Skeletal muscle tissue (tissue), 4 donors: ENCODE results near the gene UBC. TPM values are rescaled to one million over a fixed set of nuclear protein-coding genes. Genes with fewer than 3 reads are reported as not detected.

Experiments used
- H3K27ac ChIP-seq: one replicate; pipeline ENCODE4 v1.7.0; 2013; ENCODE audit warnings: mild to moderate bottlenecking, low read depth, low read length, inconsistent platforms
- H3K27me3 ChIP-seq, 3 donors: one replicate each; pipeline ENCODE4 v1.7.0; 2013; ENCODE audit warnings: low read length in 3 of 3; ENCODE audit not compliant: control insufficient read depth in 3 of 3, insufficient read depth in 3 of 3
- H3K36me3 ChIP-seq, 3 donors: one replicate each; pipeline ENCODE4 v1.7.0; 2013; ENCODE audit warnings: low read length in 3 of 3; ENCODE audit not compliant: control insufficient read depth in 3 of 3, insufficient read depth in 3 of 3
- H3K4me1 ChIP-seq, 3 donors: one replicate each; pipeline ENCODE4 v1.7.0; 2013; ENCODE audit warnings: low read length in 3 of 3, mild to moderate bottlenecking in 3 of 3; ENCODE audit not compliant: control insufficient read depth in 3 of 3, insufficient read depth in 3 of 3
- H3K4me3 ChIP-seq, 3 donors: one replicate each; pipeline ENCODE4 v1.7.0; 2013; ENCODE audit warnings: low read length in 3 of 3
- H3K9ac ChIP-seq, 3 donors: one replicate each; pipeline ENCODE4 v1.7.0; 2013; ENCODE audit warnings: low read length in 3 of 3, mild to moderate bottlenecking in 3 of 3, moderate library complexity in 2 of 3, low read depth in 1 of 3
- H3K9me3 ChIP-seq, 3 donors: one replicate each; pipeline ENCODE4 v1.7.0; 2013; ENCODE audit warnings: low read length in 3 of 3; ENCODE audit not compliant: control insufficient read depth in 3 of 3
- total RNA-seq: library from RNA; depleted of rRNA; stranded (reverse); fragments of >200 nt; gene quantifications from one replicate; pipeline ENCODE4 v1.2.3, GENCODE V29; 2014
- donor health status: Osteomylitis.

The UBC gene
- total RNA-seq, 1 donor from 2014 or later = 1,198 TPM

GRCh38 chr12:124949066-124949465 is 34.6 kb upstream of the UBC start:
- no peak overlapping the region for H3K27ac ChIP-seq
- no peaks in the 10 kb centered on the region for H3K9me3 ChIP-seq
- no peaks in the 10 kb centered on the region for H3K4me1 ChIP-seq
- no peak overlapping the region for H3K9ac ChIP-seq
- peaks cover 41 to 50% (median 45%) of the 10 kb centered on the region in 3 donors for H3K36me3 ChIP-seq
- no peaks in the 10 kb centered on the region for H3K27me3 ChIP-seq
- no peak overlapping the region for H3K4me3 ChIP-seq

- peaks cover 33 to 42% (median 35%) of the 10 kb centered on the region in 3 donors for H3K36me3 ChIP-seq
- H3K9me3 ChIP-seq = no peaks in the 10 kb centered on the region
- H3K4me1 ChIP-seq = no peaks in the 10 kb centered on the region
- no peaks in the 10 kb centered on the region for H3K27me3 ChIP-seq
- H3K4me3 ChIP-seq = no peak overlapping the region
- H3K9ac ChIP-seq = no peak overlapping the region
- H3K27ac ChIP-seq = no peak overlapping the region
Observed at GRCh38 chr12:124947561-124948398, 33.3 kb upstream of the UBC start.

- peaks cover 26 to 38% (median 30%) of the 10 kb centered on the region in 3 donors for H3K36me3 ChIP-seq
Observed at GRCh38 chr12:124947013-124947412, 32.6 kb upstream of the UBC start.

GRCh38 chr12:124946447-124946793 is 32.0 kb upstream of the UBC start:
- Histone ChIP-seq H3K9me3 (no peaks in the 10 kb centered on the region), H3K27ac (no peak overlapping the region), H3K4me1 (no peaks in the 10 kb centered on the region), H3K27me3 (no peaks in the 10 kb centered on the region), H3K9ac (no peak overlapping the region), H3K36me3 (peaks cover 26 to 34% (median 30%) of the 10 kb centered on the region in 3 donors), H3K4me3 (no peak overlapping the region)

More at GRCh38 chr12:124947013-124947412, 32.6 kb upstream of the UBC start:
- H3K27me3 ChIP-seq = no peaks in the 10 kb centered on the region
- H3K9me3 ChIP-seq = no peaks in the 10 kb centered on the region
- H3K27ac ChIP-seq = no peak overlapping the region
- no peaks in the 10 kb centered on the region for H3K4me1 ChIP-seq
- H3K4me3 ChIP-seq = no peak overlapping the region
- no peak overlapping the region for H3K9ac ChIP-seq

GRCh38 chr12:124941170-124941527 is 26.7 kb upstream of the UBC start:
- Histone ChIP-seq H3K4me3 (peak overlapping the region; percentile 82 to 91 (median 84)), H3K27me3 (no peaks in the 10 kb centered on the region), H3K9ac (peak overlapping the region in 2 of 3 donors; percentile 55 to 72), H3K36me3 (peaks cover 0 to 2% (median 2%) of the 10 kb centered on the region in 3 donors), H3K27ac (peak overlapping the region; percentile 88), H3K4me1 (peaks cover 23 to 25% (median 24%) of the 10 kb centered on the region in 3 donors), H3K9me3 (no peaks in the 10 kb centered on the region)

- H3K4me1 ChIP-seq = peaks cover 23 to 25% (median 24%) of the 10 kb centered on the region in 3 donors
- H3K27ac ChIP-seq = peak overlapping the region; percentile 88
- H3K4me3 ChIP-seq = peak overlapping the region; percentile 82 to 91 (median 84)
- no peaks in the 10 kb centered on the region for H3K27me3 ChIP-seq
- H3K36me3 ChIP-seq = peaks cover 0 to 2% (median 0%) of the 10 kb centered on the region in 3 donors
- H3K9ac ChIP-seq = peak overlapping the region; percentile 72 to 85 (median 83)
- H3K9me3 ChIP-seq = no peaks in the 10 kb centered on the region
Observed at GRCh38 chr12:124940393-124941169, 26.1 kb upstream of the UBC start.

GRCh38 chr12:124940143-124940392 is 25.6 kb upstream of the UBC start:
- H3K9ac ChIP-seq = peak overlapping the region; percentile 72 to 85 (median 83)
- H3K4me3 ChIP-seq = peak overlapping the region; percentile 82 to 91 (median 84)
- peaks cover 23 to 25% (median 24%) of the 10 kb centered on the region in 3 donors for H3K4me1 ChIP-seq
- peak overlapping the region; percentile 88 for H3K27ac ChIP-seq
- peaks cover 0 to 2% (median 0%) of the 10 kb centered on the region in 3 donors for H3K36me3 ChIP-seq
- no peaks in the 10 kb centered on the region for H3K27me3 ChIP-seq
- H3K9me3 ChIP-seq = no peaks in the 10 kb centered on the region

GRCh38 chr12:124939421-124940142 is 25.1 kb upstream of the UBC start:
- Histone ChIP-seq H3K4me1 (peaks cover 23 to 25% (median 24%) of the 10 kb centered on the region in 3 donors), H3K4me3 (peak overlapping the region; percentile 82 to 91 (median 84)), H3K9ac (peak overlapping the region; percentile 72 to 85 (median 83)), H3K27ac (peak overlapping the region; percentile 88), H3K36me3 (peaks cover 0 to 2% (median 0%) of the 10 kb centered on the region in 3 donors), H3K27me3 (no peaks in the 10 kb centered on the region), H3K9me3 (no peaks in the 10 kb centered on the region)

- peak overlapping the region; percentile 72 to 85 (median 83) for H3K9ac ChIP-seq
- H3K9me3 ChIP-seq = no peaks in the 10 kb centered on the region
- H3K4me3 ChIP-seq = peak overlapping the region; percentile 82 to 91 (median 84)
- no peaks in the 10 kb centered on the region for H3K27me3 ChIP-seq
- peaks cover 23 to 25% (median 24%) of the 10 kb centered on the region in 3 donors for H3K4me1 ChIP-seq
- peaks cover 0 to 2% (median 0%) of the 10 kb centered on the region in 3 donors for H3K36me3 ChIP-seq
- peak overlapping the region; percentile 88 for H3K27ac ChIP-seq
Observed at GRCh38 chr12:124939079-124939420, 24.6 kb upstream of the UBC start.
